Stimulated activated CD8-positive, alpha-beta memory T cell treated with anti-CD3 and anti-CD28 coated beads, Interleukin-7, amount 100 ng/mL, for 24 hours (primary cell): ENCODE results near the gene MAGIX.
A peak's percentile ranks its signal among the peaks of the same experiment; 100 is the strongest.

Source experiments
- DNase-seq: peaks from one replicate; pipeline ENCODE4 v3.0.0-alpha.2; 2020; ENCODE audit warnings: low read depth

Gene MAGIX

GRCh38 chrX:49184294-49185281, 22.0 kb downstream of the MAGIX start:
- no peak for DNase-seq

GRCh38 chrX:49186125-49187027, 23.8 kb downstream of the MAGIX start, which contains the start of gene PRICKLE3:
Gene PRICKLE3 (minus strand): TSS chrX:49186373. CDS start chrX:49186297, 76 bp downstream.
- peak; percentile 40 for DNase-seq

- DNase-seq: no peak
These were observed 24.5 kb downstream of the MAGIX start for GRCh38 chrX:49187028-49187394.

GRCh38 chrX:49187526-49187925, 25.0 kb downstream of the MAGIX start:
- no peak for DNase-seq

GRCh38 chrX:49188468-49189076, 26.0 kb downstream of the MAGIX start:
- no peak for DNase-seq

GRCh38 chrX:49189606-49190005, 27.0 kb downstream of the MAGIX start:
- no peak for DNase-seq

GRCh38 chrX:49190821-49191573, 28.4 kb downstream of the MAGIX start:
- peak; percentile 48 for DNase-seq

GRCh38 chrX:49191574-49192011, 29.0 kb downstream of the MAGIX start:
- DNase-seq: no peak

GRCh38 chrX:49192722-49193328, 30.3 kb downstream of the MAGIX start:
- DNase-seq: no peak

- no peak for DNase-seq
These were observed 31.0 kb downstream of the MAGIX start for GRCh38 chrX:49193542-49193964.

- no peak for DNase-seq
These were observed 35.1 kb downstream of the MAGIX start for GRCh38 chrX:49197543-49198087.

GRCh38 chrX:49198540-49199314, 36.2 kb downstream of the MAGIX start:
- DNase-seq: no peak

GRCh38 chrX:49199315-49199595, 36.7 kb downstream of the MAGIX start:
- no peak for DNase-seq

GRCh38 chrX:49199906-49200771, 37.6 kb downstream of the MAGIX start, which contains the start of gene SYP:
Gene SYP (minus strand): TSS chrX:49200193. CDS start chrX:49200186, 7 bp downstream.
- DNase-seq: peak; percentile 61

- DNase-seq: no peak
These were observed 39.5 kb downstream of the MAGIX start for GRCh38 chrX:49202022-49202421.

GRCh38 chrX:49203536-49203935, 41.0 kb downstream of the MAGIX start:
- no peak for DNase-seq

GRCh38 chrX:49204017-49204416, 41.5 kb downstream of the MAGIX start:
- DNase-seq: no peak

GRCh38 chrX:49204709-49205108, 42.2 kb downstream of the MAGIX start:
- no peak for DNase-seq

GRCh38 chrX:49205443-49205842, 42.9 kb downstream of the MAGIX start:
- DNase-seq: no peak
